DND-41 (cell line): Measurements from ENCODE around the gene PTH2.

ENCODE experiments used
- EZH2 ChIP-seq: IDR thresholded peaks from 3 replicates; pipeline ENCODE4 v1.6.1; 2012; ENCODE audit warnings: borderline replicate concordance, low read depth, mild to moderate bottlenecking, moderate library complexity, low read length, inconsistent platforms; ENCODE audit not compliant: severe bottlenecking
- TF ChIP-seq, protein P1 (sequence below): IDR thresholded peaks from 2 replicates; pipeline ENCODE4 v1.5.1; 2012; ENCODE audit warnings: borderline replicate concordance, low read length, moderate library complexity, mild to moderate bottlenecking; ENCODE audit not compliant: poor library complexity, severe bottlenecking; ENCODE audit errors: extremely low read depth

DNA sequence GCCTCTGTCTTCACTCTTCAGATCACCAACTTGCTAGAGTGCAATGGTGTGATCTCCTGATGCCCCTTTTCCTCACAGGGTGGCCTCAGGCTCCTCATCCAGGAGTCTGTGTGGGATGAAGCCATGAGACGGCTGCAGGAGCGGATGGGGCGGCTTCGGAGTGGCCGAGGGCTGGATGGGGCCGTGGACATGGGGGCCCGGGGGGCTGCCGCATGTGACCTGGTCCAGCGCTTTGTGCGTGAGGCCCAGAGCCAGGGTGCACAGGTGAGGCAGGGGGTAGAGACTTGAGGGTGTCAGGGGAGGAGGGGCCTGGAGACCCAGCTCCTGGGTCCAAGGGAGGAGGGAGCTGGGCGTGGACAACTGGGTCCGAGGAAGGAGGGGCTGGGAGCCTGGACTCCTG lies 39.3 kb upstream of the PTH2 start:
- TF ChIP-seq, protein P1, sequence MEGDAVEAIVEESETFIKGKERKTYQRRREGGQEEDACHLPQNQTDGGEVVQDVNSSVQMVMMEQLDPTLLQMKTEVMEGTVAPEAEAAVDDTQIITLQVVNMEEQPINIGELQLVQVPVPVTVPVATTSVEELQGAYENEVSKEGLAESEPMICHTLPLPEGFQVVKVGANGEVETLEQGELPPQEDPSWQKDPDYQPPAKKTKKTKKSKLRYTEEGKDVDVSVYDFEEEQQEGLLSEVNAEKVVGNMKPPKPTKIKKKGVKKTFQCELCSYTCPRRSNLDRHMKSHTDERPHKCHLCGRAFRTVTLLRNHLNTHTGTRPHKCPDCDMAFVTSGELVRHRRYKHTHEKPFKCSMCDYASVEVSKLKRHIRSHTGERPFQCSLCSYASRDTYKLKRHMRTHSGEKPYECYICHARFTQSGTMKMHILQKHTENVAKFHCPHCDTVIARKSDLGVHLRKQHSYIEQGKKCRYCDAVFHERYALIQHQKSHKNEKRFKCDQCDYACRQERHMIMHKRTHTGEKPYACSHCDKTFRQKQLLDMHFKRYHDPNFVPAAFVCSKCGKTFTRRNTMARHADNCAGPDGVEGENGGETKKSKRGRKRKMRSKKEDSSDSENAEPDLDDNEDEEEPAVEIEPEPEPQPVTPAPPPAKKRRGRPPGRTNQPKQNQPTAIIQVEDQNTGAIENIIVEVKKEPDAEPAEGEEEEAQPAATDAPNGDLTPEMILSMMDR: no peak
- TF ChIP-seq EZH2: no peak
